Uterus (tissue), 2 donors: ENCODE measurements around the gene MUSTN1.

Experiments used
- CTCF ChIP-seq, 4 experiments: fragments of 200-600 bp in 2 of 4; fragments of 450-650 bp in 2 of 4; sonication (generic) in 2 of 4; IDR thresholded peaks; one replicate each; pipeline ENCODE4 v1.5.1; 2016 to 2019; ENCODE audit warnings: antibody characterized with exemption in 4 of 4, mild to moderate bottlenecking in 2 of 4, moderate library complexity in 1 of 4
- POLR2A ChIP-seq, 2 donors: fragments of 450-650 bp; IDR thresholded peaks; one replicate each; pipeline ENCODE4 v1.6.1; 2016; ENCODE audit warnings: antibody characterized with exemption in 2 of 2, mild to moderate bottlenecking in 1 of 2, moderate library complexity in 1 of 2

- TF ChIP-seq CTCF (IDR thresholded peaks at IDR 0.05) (no peak), POLR2A (IDR thresholded peaks at IDR 0.05) (no peak)
Observed at GRCh38 chr3:52798376-52798977, 36.3 kb downstream of the MUSTN1 start.
